ENCODE data around the gene HEXB.

Gene HEXB

GRCh38 chr5:74684900-74685851 lies at the start of gene HEXB:
TSS of gene HEXB (plus strand) at chr5:74685233. CDS start at chr5:74685261, 28 bp downstream.
- DNase-seq, result peak; percentile 74

GRCh38 chr5:74636149-74636548 lies 48.9 kb upstream of the HEXB start:
- DNase-seq, result no peak

GRCh38 chr5:74636552-74636951 lies 48.5 kb upstream of the HEXB start:
- no peak for DNase-seq

DNA sequence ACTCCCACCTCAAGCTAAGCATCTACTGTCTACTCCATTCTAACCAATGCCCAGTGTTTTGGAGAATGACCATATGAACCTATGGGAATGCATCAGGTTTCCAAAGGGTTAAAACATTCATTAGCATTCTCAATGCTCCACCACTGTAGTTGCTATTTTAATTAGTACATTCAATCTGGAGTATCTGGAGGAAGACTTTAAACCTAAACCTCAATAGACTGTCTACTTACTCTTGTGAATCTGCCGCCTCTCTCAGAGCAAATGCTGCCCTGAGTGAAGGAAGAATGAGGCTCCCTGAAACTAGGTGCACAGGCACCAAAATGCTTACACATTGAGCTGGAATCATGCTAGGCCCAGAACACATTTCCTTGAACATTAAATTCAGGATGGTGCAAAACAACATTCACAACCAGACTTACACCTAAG lies 46.5 kb upstream of the HEXB start:
- no peak for DNase-seq

DNA sequence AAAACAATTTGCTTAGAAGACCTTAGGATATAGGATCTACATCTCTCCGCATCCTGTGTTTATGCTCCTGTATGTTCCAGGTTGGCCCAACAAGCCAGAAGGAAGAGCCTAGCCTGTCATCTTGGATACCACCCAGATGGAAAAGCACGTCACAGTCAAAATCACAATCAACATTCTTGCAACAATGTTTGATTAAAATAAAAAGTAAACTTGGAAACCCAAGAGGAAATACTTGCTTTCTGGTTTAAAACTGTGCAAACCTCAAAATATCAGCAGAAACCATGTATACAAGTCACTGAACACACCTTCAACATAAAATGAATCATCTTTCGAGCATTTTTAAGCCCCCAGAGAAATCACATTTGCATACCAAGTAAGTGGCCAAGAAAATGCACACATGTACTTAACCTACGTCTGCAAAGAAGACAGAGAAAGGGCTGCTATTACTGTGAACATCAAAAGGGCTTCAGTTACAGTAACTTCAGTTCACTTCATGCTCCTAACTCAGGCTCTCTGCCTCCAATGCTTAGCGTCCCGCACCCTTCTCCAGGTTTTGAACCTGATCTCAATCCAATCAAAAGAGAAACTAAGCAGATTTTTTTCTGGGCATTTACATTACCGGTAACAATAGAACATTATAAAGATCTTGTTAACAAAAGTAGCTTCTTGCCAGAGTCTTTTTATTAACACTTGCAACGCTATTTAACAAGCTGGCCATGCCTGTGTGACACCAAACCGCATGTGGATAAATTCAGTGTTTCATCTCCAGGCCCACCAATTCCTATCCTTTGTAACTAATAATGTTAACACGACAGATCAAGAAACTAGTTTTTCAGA lies 45.8 kb upstream of the HEXB start:
- DNase-seq, result no peak

GRCh38 chr5:74639807-74640449 lies 45.1 kb upstream of the HEXB start:
- peak; percentile 7 for DNase-seq

GRCh38 chr5:74640450-74640953 lies 44.5 kb upstream of the HEXB start, which contains the start of gene ENC1:
TSS of gene ENC1 (minus strand) at chr5:74640728. CDS start at chr5:74636485, 4,243 bp downstream.
- peak; percentile 42 for DNase-seq

- DNase-seq, result peak; percentile 15
Observed at GRCh38 chr5:74640954-74641734, 43.9 kb upstream of the HEXB start.

GRCh38 chr5:74641735-74642542 lies 43.1 kb upstream of the HEXB start:
- DNase-seq, result no peak

- no peak for DNase-seq
Observed at GRCh38 chr5:74642543-74642863, 42.5 kb upstream of the HEXB start.

DNA sequence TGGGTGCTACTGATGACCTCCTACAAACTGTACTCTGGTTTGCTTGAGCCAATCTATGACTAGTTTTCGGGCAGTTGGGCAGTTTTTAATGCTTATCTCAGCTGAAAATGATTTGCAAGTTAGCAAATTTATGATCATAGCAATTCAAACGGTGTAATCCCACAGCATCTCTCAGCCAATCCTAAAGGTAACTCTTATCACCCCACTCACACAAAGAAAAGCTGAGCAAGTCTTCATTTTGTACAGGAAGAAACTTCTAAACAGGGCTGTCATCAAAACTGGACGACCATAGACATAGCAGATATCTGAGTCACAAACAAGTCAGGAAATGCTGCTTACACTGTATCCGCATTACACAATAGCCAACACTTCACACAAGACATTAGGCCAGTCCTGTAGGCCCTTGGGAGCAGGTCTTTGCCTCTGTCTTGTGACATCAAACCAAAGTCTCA lies 41.9 kb upstream of the HEXB start:
- no peak for DNase-seq

- no peak for DNase-seq
Observed at GRCh38 chr5:74647096-74647495, 37.9 kb upstream of the HEXB start.

- DNase-seq, result no peak
Observed at GRCh38 chr5:74648835-74649293, 36.2 kb upstream of the HEXB start.

GRCh38 chr5:74649421-74649973 lies 35.5 kb upstream of the HEXB start:
- no peak for DNase-seq

DNA sequence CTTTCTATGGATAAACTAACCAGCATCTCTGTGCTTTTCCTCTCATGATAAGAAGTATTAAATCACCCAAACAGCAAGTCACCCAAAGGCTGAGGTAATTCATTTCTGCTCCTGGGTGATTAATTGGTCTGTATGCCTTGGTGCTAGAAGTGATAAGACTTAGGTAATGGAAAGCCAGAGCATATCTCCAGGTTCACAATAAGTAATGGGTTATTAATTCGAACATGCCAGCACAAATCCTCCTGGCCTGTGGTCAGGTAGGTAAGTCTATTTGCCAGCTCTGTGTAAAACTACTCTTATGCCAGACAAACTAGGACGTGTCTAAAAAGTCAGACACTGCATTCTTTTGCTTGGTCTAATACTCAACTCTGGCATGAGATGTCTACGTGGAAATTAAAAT lies 33.3 kb upstream of the HEXB start:
- DNase-seq, result no peak

- no peak for DNase-seq
Observed at GRCh38 chr5:74652576-74652975, 32.5 kb upstream of the HEXB start.

- no peak for DNase-seq
Observed at GRCh38 chr5:74653991-74654390, 31.0 kb upstream of the HEXB start.

DNA sequence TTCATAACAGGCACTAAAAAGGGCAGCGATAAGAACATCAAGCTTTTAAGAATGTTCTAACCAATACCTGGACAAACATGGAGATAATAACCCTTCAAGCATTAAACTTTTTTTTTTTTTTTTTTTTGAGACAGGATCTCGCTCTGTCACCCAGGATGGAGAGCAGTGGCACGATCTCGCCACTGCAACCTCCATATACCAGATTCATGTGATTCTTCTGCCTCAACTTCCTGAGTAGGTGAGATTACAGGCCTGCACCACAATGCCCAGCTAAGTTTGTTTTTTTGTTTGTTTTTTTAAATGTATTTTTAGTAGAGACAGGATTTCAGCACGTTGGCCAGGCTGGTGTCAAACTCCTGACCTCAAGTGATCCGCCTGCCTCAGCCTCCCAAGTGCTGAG lies 29.8 kb upstream of the HEXB start:
- DNase-seq, result no peak

DNA sequence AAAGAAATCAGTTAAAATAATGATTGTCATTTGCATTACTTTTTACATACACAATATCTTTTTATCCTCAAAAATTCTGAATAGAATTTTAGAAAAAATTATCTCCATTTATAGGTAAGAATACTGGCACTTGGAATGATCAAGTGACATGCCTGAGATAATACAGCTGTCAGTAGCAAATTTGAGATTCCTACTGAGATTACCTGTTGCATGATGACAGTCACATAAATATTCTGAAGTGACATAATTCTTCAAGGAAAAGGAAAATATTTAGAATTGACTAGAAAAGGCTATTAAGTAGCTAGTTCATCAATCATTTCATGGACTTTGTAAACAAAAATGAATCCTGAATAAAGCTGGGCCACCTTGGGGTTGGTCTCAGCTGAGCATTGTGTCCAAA lies 29.3 kb upstream of the HEXB start:
- DNase-seq, result no peak

DNA sequence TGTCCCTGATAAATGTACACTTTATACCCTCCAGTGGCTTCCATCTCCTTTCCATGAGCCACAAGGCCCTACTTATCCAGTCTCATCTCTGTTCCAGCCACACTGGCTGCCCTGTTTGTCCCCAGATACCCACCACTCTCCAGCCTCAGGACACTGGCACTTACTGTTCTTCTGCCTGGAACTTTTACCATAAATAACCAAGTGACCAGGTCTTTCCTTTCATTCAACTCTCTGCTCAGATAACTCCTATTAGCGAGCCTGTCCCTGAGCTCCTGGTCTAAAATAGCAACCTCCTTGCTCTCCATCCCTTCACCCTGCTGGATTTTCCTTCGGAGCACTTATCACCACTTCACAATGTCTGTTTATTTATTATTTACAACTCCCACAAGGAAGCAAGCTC lies 27.9 kb upstream of the HEXB start:
- DNase-seq, result no peak

- DNase-seq, result no peak
Observed at GRCh38 chr5:74659172-74659571, 25.9 kb upstream of the HEXB start.

Data from activated T-cell treated with anti-CD3 and anti-CD28 coated beads for 4 hours (primary cell).